GM23338 (cell line): ENCODE measurements around the gene SURF1. TPM values are rescaled to one million over a fixed set of nuclear protein-coding genes. Genes with fewer than 3 reads are reported as not detected.

Experiments
- ATAC-seq: fragments of 200-7000 bp; cut with Tn5 transposase; 3 replicates; pipeline ENCODE4 v1.9.1; 2020
- DNase-seq: peaks from one replicate; pipeline ENCODE4 v3.0.0-alpha.2; 2015; ENCODE audit warnings: low spot score
- H2AFZ ChIP-seq: fragments of 200-600 bp; sonication (generic); 2 replicates; pipeline ENCODE4 v1.8.0; 2016; ENCODE audit warnings: antibody characterized with exemption, mild to moderate bottlenecking, moderate library complexity
- H3F3A ChIP-seq: fragments of 200-600 bp; sonication (generic); replicated peaks from 2 replicates; pipeline ENCODE4 v1.8.0; 2017; ENCODE audit warnings: antibody characterized with exemption, mixed run types, low read depth
- H3K27ac ChIP-seq: fragments of 200-600 bp; sonication (generic); 2 replicates; pipeline ENCODE4 v1.6.1; 2016; ENCODE audit warnings: low read depth
- H3K27me3 ChIP-seq: fragments of 200-600 bp; sonication (generic); 2 replicates; pipeline ENCODE4 v1.8.0; 2016; ENCODE audit warnings: mild to moderate bottlenecking, mixed run types, moderate library complexity; ENCODE audit not compliant: insufficient read depth
- H3K36me3 ChIP-seq: fragments of 200-600 bp; sonication (generic); 2 replicates; pipeline ENCODE4 v1.8.0; 2016; ENCODE audit warnings: mild to moderate bottlenecking; ENCODE audit not compliant: insufficient read depth
- H3K4me1 ChIP-seq: fragments of 200-600 bp; sonication (generic); 2 replicates; pipeline ENCODE4 v1.8.0; 2016; ENCODE audit warnings: mild to moderate bottlenecking, moderate library complexity; ENCODE audit not compliant: insufficient read depth
- H3K4me2 ChIP-seq: fragments of 200-600 bp; sonication (generic); 2 replicates; pipeline ENCODE4 v1.7.1; 2017; ENCODE audit warnings: mixed run types
- H3K4me3 ChIP-seq: fragments of 200-600 bp; sonication (generic); 2 replicates; pipeline ENCODE4 v1.6.1; 2016; ENCODE audit warnings: mixed run types
- H3K79me2 ChIP-seq: fragments of 200-600 bp; sonication (generic); replicated peaks from 2 replicates; pipeline ENCODE4 v1.8.0; 2017; ENCODE audit warnings: mild to moderate bottlenecking; ENCODE audit not compliant: insufficient read depth
- H3K9me2 ChIP-seq: fragments of 200-600 bp; sonication (generic); 2 replicates; pipeline ENCODE4 v1.8.0; 2017; ENCODE audit not compliant: insufficient read depth
- H4K20me1 ChIP-seq: fragments of 200-600 bp; sonication (generic); replicated peaks from 2 replicates; pipeline ENCODE4 v1.8.0; 2017; ENCODE audit warnings: mild to moderate bottlenecking; ENCODE audit not compliant: insufficient read depth
- H3K27ac Mint-ChIP-seq: 2 replicates; pipeline ENCODE4 v1.8.0; 2020; ENCODE audit warnings: inconsistent platforms, mild to moderate bottlenecking, moderate library complexity, mixed read lengths
- H3K27me3 Mint-ChIP-seq: 3 replicates; pipeline ENCODE4 v1.8.0; 2022; ENCODE audit warnings: low read depth, mild to moderate bottlenecking, moderate library complexity, mixed read lengths, inconsistent platforms; ENCODE audit not compliant: insufficient read depth, poor library complexity
- H3K36me3 Mint-ChIP-seq: 3 replicates; pipeline ENCODE4 v1.8.0; 2021; ENCODE audit warnings: low read depth, mild to moderate bottlenecking, inconsistent platforms, moderate library complexity, mixed read lengths
- H3K4me1 Mint-ChIP-seq: 3 replicates; pipeline ENCODE4 v1.8.0; 2020; ENCODE audit warnings: mild to moderate bottlenecking, inconsistent platforms, mixed read lengths
- H3K4me3 Mint-ChIP-seq: 3 replicates; pipeline ENCODE4 v1.8.0; 2021; ENCODE audit warnings: moderate library complexity, mild to moderate bottlenecking, inconsistent platforms, mixed read lengths
- H3K9me3 Mint-ChIP-seq: 3 replicates; pipeline ENCODE4 v1.8.0; 2020; ENCODE audit warnings: moderate library complexity, mild to moderate bottlenecking, inconsistent platforms, mixed read lengths
- CREB1 ChIP-seq: fragments of 250-450 bp; sonication (Bioruptor Pico); IDR thresholded peaks from 2 replicates; pipeline ENCODE4 v1.5.0; 2020; ENCODE audit warnings: low read depth, mild to moderate bottlenecking, moderate library complexity
- CTCF ChIP-seq, 2 experiments: fragments of 200-600 bp in 1 of 2; sonication (generic) in 1 of 2; conservative IDR thresholded peaks; 2 replicates each; pipeline versions ENCODE4 v1.5.1 to v1.6.1; 2016 to 2017; ENCODE audit warnings: antibody characterized with exemption in 2 of 2, low read depth in 2 of 2, mild to moderate bottlenecking in 2 of 2, moderate library complexity in 1 of 2
- EZH2 ChIP-seq: fragments of 200-600 bp; sonication (generic); IDR thresholded peaks from one replicate; pipeline ENCODE4 v1.8.0; 2017; ENCODE audit warnings: antibody characterized with exemption, mild to moderate bottlenecking, low read depth; ENCODE audit not compliant: unreplicated experiment
- EZH2phosphoT487 ChIP-seq: fragments of 200-600 bp; sonication (generic); IDR thresholded peaks from one replicate; pipeline ENCODE4 v1.8.1; 2018; ENCODE audit warnings: antibody characterized with exemption; ENCODE audit not compliant: unreplicated experiment
- JUNB ChIP-seq: IDR thresholded peaks from one replicate; pipeline ENCODE4 v1.6.1; 2016; ENCODE audit warnings: antibody characterized with exemption; ENCODE audit not compliant: unreplicated experiment
- NANOG ChIP-seq: IDR thresholded peaks from 2 replicates; pipeline ENCODE4 v1.6.1; 2016; ENCODE audit warnings: antibody characterized with exemption, borderline replicate concordance
- REST ChIP-seq: IDR thresholded peaks from one replicate; pipeline ENCODE4 v1.6.1; 2018; ENCODE audit warnings: antibody characterized with exemption; ENCODE audit not compliant: unreplicated experiment
- STAT1 ChIP-seq: IDR thresholded peaks from one replicate; pipeline ENCODE4 v1.6.1; 2016; ENCODE audit warnings: antibody characterized with exemption; ENCODE audit not compliant: unreplicated experiment
- ZNF114 ChIP-seq: fragments of 250-450 bp; sonication (Bioruptor Pico); IDR thresholded peaks from 2 replicates; pipeline ENCODE4 v1.5.0; 2020; ENCODE audit warnings: mild to moderate bottlenecking, moderate library complexity
- ZNF331 ChIP-seq: fragments of 250-450 bp; sonication (Bioruptor Pico); IDR thresholded peaks from 2 replicates; pipeline ENCODE4 v1.5.0; 2020; ENCODE audit warnings: low read depth, mild to moderate bottlenecking, moderate library complexity
- ZNF462 ChIP-seq: fragments of 250-450 bp; sonication (Bioruptor Pico); IDR thresholded peaks from 2 replicates; pipeline ENCODE4 v1.5.0; 2020; ENCODE audit warnings: mild to moderate bottlenecking, moderate library complexity
- polyA plus RNA-seq: library from polyadenylated mRNA; unstranded; fragments of >200 nt; fragmentation: Nextera tagmentation; extraction: Ambion mirVana; gene quantifications from 2 replicates; pipeline ENCODE4 v1.2.1, GENCODE V29; 2016
- total RNA-seq: library from RNA; depleted of rRNA; stranded (reverse); fragments of >200 nt; shearing (Covaris generic); gene quantifications from 2 replicates; pipeline ENCODE4 v1.2.3, GENCODE V29; 2014
- TF ChIP-seq, protein P1 (sequence below): IDR thresholded peaks from 2 replicates; pipeline ENCODE4 v1.6.1; 2016; ENCODE audit warnings: antibody characterized with exemption

SURF1 gene
- total and polyA plus RNA-seq, 2 experiments from 2014 or later: 39.1 to 52.6 TPM

DNA sequence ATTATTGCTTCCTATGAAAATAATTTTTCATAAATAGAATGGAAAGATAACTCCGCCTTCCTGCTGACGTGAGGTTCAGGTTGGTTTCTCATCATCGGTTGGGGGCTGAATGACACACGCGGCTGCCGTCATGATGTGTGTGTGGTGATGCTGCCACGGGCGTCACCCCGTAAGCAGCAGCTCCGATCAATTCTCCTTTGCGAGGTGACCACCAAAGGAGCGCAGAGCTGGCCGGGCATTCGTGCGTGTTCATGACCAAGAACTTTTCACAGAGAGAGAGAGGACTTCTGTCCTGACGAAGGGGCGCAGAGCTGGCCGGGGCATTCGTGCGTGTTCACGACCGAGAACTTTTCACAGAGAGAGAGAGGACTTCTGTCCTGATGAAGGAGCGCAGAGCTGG is 50.6 kb downstream of the SURF1 start (continued):
- no peak for TF ChIP-seq REST

DNA sequence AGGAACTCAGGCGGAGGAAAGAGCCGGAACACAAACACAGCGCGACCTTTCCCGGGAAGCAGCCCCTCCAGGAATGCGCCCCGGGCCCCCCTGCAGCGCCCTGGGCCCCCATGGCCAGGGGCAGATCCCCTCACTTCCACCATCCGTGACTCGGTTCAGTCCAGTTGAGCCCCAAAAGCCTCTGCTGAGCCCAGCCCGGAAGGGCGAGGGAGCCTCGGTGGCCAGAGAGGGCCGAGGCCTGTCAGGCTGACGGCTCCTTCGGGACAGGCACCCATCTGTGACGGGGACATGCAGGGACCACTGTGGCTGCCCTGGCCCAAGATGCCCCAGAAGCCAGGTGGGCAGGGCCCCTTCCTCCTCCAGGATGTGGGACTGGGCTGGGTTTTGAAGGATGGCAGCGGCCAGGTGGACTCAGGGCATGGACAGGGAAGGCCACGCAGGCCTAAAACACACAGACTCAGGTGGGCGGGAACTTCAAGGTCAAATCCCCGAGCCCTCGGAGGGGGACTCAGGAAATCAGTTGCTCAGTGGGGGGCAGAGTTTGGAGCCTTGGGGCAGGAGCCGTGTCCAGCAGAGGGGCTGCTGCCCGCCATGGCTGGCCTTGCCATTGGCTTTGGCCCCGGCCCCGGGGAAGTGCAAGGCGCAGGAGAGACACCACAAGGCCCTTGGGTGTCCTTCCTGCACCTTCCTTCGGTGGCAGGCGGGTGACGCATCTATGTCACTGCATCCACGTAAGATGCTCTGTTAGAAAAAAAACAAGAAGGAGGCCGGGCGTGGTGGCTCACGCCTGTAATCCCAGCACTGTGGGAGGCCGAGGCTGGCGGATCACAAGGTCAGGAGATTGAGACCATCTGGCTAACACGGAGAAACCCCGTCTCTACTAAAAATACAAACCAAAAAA is 51.6 kb downstream of the SURF1 start:
- Histone ChIP-seq H4K20me1 (no peaks in the 10 kb centered on the region), H3K27ac (no peak overlapping the region), H3K4me3 (no peak overlapping the region), H3K9me2 (no peaks in the 10 kb centered on the region), H3K27me3 (no peaks in the 10 kb centered on the region), H3F3A (no peaks in the 10 kb centered on the region), H3K4me1 (no peaks in the 10 kb centered on the region), H3K36me3 (no peaks in the 10 kb centered on the region), H3K79me2 (no peaks in the 10 kb centered on the region), H3K4me2 (no peak overlapping the region), H2AFZ (no peak overlapping the region)
- Mint-ChIP-seq H3K27ac (no peak overlapping the region), H3K27me3 (no peaks in the 10 kb centered on the region), H3K9me3 (peaks cover 7% of the 10 kb centered on the region), H3K4me3 (no peak overlapping the region), H3K4me1 (no peaks in the 10 kb centered on the region), H3K36me3 (peaks cover 6% of the 10 kb centered on the region)
- no peak for DNase-seq
- TF ChIP-seq, protein P1, sequence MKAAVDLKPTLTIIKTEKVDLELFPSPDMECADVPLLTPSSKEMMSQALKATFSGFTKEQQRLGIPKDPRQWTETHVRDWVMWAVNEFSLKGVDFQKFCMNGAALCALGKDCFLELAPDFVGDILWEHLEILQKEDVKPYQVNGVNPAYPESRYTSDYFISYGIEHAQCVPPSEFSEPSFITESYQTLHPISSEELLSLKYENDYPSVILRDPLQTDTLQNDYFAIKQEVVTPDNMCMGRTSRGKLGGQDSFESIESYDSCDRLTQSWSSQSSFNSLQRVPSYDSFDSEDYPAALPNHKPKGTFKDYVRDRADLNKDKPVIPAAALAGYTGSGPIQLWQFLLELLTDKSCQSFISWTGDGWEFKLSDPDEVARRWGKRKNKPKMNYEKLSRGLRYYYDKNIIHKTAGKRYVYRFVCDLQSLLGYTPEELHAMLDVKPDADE: no peak
- TF ChIP-seq ZNF331 (CRISPR knock-in tag): no peak
- TF ChIP-seq NANOG: no peak
- TF ChIP-seq ZNF114 (CRISPR knock-in tag): no peak
- TF ChIP-seq CREB1 (CRISPR knock-in tag): no peak
- no peak for TF ChIP-seq EZH2phosphoT487
- no peak for TF ChIP-seq JUNB
- TF ChIP-seq CTCF (conservative IDR thresholded peaks at IDR 0.05; ENCODE audit: low read depth in 2 of 2): no peak
- no peak for TF ChIP-seq STAT1
- TF ChIP-seq ZNF462 (CRISPR knock-in tag): no peak
- TF ChIP-seq EZH2: no peak
- ATAC-seq: no peak
